Progenitor cell of endocrine pancreas (in vitro differentiated cells): ENCODE results near the gene GAS7. TPM values are rescaled to one million over a fixed set of nuclear protein-coding genes. Genes with fewer than 3 reads are reported as not detected.

ENCODE experiments used
- DNase-seq: peaks from one replicate; pipeline ENCODE4 v3.0.0; 2021; ENCODE audit warnings: low spot score; ENCODE audit not compliant: unreplicated experiment
- H3K27ac Mint-ChIP-seq: 2 replicates; pipeline ENCODE4 v1.8.0; 2021; ENCODE audit warnings: mild to moderate bottlenecking, moderate library complexity, mixed read lengths
- H3K27me3 Mint-ChIP-seq: 2 replicates; pipeline ENCODE4 v1.8.0; 2021; ENCODE audit warnings: mixed read lengths
- H3K36me3 Mint-ChIP-seq: 2 replicates; pipeline ENCODE4 v1.8.0; 2022; ENCODE audit warnings: mixed read lengths; ENCODE audit not compliant: insufficient read depth
- H3K4me1 Mint-ChIP-seq: 2 replicates; pipeline ENCODE4 v1.8.0; 2021; ENCODE audit warnings: low read depth, mixed read lengths
- H3K4me3 Mint-ChIP-seq: 2 replicates; pipeline ENCODE4 v1.8.0; 2021; ENCODE audit warnings: low read depth, mild to moderate bottlenecking, moderate library complexity, mixed read lengths
- H3K9me3 Mint-ChIP-seq: 2 replicates; pipeline ENCODE4 v1.8.0; 2021; ENCODE audit warnings: low read depth, mixed read lengths
- CTCF ChIP-seq: fragments of 200-600 bp; sonication (generic); IDR thresholded peaks from one replicate; pipeline ENCODE4 v1.5.0; 2021; ENCODE audit warnings: antibody characterized with exemption, mild to moderate bottlenecking; ENCODE audit not compliant: unreplicated experiment
- total RNA-seq: library from RNA; stranded (reverse); gene quantifications from 2 replicates; pipeline ENCODE4 v1.2.1, GENCODE V29; 2021

Gene GAS7
- total RNA-seq, 1 donor from 2014 or later, result 3.4 TPM

- no peaks in the 10 kb centered on the region for H3K4me1 Mint-ChIP-seq
- DNase-seq, result no peak
Measured at GRCh38 chr17:9862949-9863348, 335.5 kb downstream of the GAS7 start.

GRCh38 chr17:9862220-9862619 lies 336.2 kb downstream of the GAS7 start:
- Mint-ChIP-seq H3K27me3 (peaks cover 4% of the 10 kb centered on the region), H3K36me3 (no peaks in the 10 kb centered on the region), H3K4me3 (no peak overlapping the region), H3K9me3 (peaks cover 15% of the 10 kb centered on the region), H3K27ac (no peak overlapping the region), H3K4me1 (no peaks in the 10 kb centered on the region)
- DNase-seq, result no peak
- TF ChIP-seq CTCF, result no peak

More at GRCh38 chr17:9862949-9863348, 335.5 kb downstream of the GAS7 start:
- no peak overlapping the region for H3K4me3 Mint-ChIP-seq
- no peak for TF ChIP-seq CTCF
- H3K27ac Mint-ChIP-seq, result no peak overlapping the region
- peaks cover 6% of the 10 kb centered on the region for H3K27me3 Mint-ChIP-seq
- peaks cover 10% of the 10 kb centered on the region for H3K9me3 Mint-ChIP-seq
- no peaks in the 10 kb centered on the region for H3K36me3 Mint-ChIP-seq

GRCh38 chr17:9860851-9861250 lies 337.6 kb downstream of the GAS7 start:
- no peak for TF ChIP-seq CTCF
- no peaks in the 10 kb centered on the region for H3K36me3 Mint-ChIP-seq
- H3K27ac Mint-ChIP-seq, result no peak overlapping the region
- no peak overlapping the region for H3K4me3 Mint-ChIP-seq
- H3K4me1 Mint-ChIP-seq, result no peaks in the 10 kb centered on the region
- no peak for DNase-seq
- peaks cover 15% of the 10 kb centered on the region for H3K9me3 Mint-ChIP-seq
- peaks cover 4% of the 10 kb centered on the region for H3K27me3 Mint-ChIP-seq

Other genes with a start within 250 kb of the GAS7 start
- gene MYH13, start 174.4 kb upstream of the GAS7 start, total RNA-seq, result not detected in 2 replicates
- gene MYH8, start 223.3 kb upstream of the GAS7 start, total RNA-seq, result not detected in 2 replicates